NT2/D1 (cell line): Measurements from ENCODE around the gene PRPF39.

Source experiments
- SUZ12 ChIP-seq: IDR thresholded peaks from 2 replicates; pipeline ENCODE4 v1.6.1; 2011; ENCODE audit not compliant: insufficient read length, insufficient read depth; ENCODE audit errors: extremely low read depth
- YY1 ChIP-seq: IDR thresholded peaks from 2 replicates; pipeline ENCODE4 v1.6.1; 2011; ENCODE audit not compliant: insufficient read length, insufficient read depth
- ZNF274 ChIP-seq: IDR thresholded peaks from 2 replicates; pipeline ENCODE4 v1.6.1; 2011; ENCODE audit warnings: mild to moderate bottlenecking, low read depth, low read length

DNA sequence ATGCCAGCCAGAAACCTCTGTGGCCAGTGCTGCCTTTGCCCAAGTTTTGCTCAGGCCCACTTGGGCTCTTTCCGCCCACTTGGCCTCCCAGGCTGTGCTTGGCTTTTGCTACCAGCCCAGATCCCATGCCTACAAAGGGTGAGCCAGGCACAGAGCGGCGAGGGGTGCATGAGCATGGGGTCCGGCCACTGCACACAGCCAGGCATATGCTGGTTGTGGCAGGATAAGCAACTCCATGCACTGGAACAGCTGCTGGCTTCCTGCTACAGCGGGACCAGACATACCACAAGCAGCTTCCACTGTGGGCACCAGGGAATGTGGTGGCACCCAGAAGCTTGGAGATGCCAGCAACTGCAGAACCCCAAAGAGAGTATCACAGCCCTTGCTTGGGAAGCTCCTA lies 45.7 kb upstream of the PRPF39 start:
- TF ChIP-seq YY1 (no peak), ZNF274 (no peak), SUZ12 (no peak)
